GM23338 (cell line): ENCODE data around the gene CADPS. TPM values are rescaled to one million over a fixed set of nuclear protein-coding genes. Genes with fewer than 3 reads are reported as not detected.

Experiments
- ATAC-seq: fragments of 200-7000 bp; cut with Tn5 transposase; 3 replicates; pipeline ENCODE4 v1.9.1; 2020
- DNase-seq: peaks from one replicate; pipeline ENCODE4 v3.0.0-alpha.2; 2015; ENCODE audit warnings: low spot score
- H2AFZ ChIP-seq: fragments of 200-600 bp; sonication (generic); 2 replicates; pipeline ENCODE4 v1.8.0; 2016; ENCODE audit warnings: antibody characterized with exemption, mild to moderate bottlenecking, moderate library complexity
- H3F3A ChIP-seq: fragments of 200-600 bp; sonication (generic); replicated peaks from 2 replicates; pipeline ENCODE4 v1.8.0; 2017; ENCODE audit warnings: antibody characterized with exemption, mixed run types, low read depth
- H3K27ac ChIP-seq: fragments of 200-600 bp; sonication (generic); 2 replicates; pipeline ENCODE4 v1.6.1; 2016; ENCODE audit warnings: low read depth
- H3K27me3 ChIP-seq: fragments of 200-600 bp; sonication (generic); 2 replicates; pipeline ENCODE4 v1.8.0; 2016; ENCODE audit warnings: mild to moderate bottlenecking, mixed run types, moderate library complexity; ENCODE audit not compliant: insufficient read depth
- H3K36me3 ChIP-seq: fragments of 200-600 bp; sonication (generic); 2 replicates; pipeline ENCODE4 v1.8.0; 2016; ENCODE audit warnings: mild to moderate bottlenecking; ENCODE audit not compliant: insufficient read depth
- H3K4me1 ChIP-seq: fragments of 200-600 bp; sonication (generic); 2 replicates; pipeline ENCODE4 v1.8.0; 2016; ENCODE audit warnings: mild to moderate bottlenecking, moderate library complexity; ENCODE audit not compliant: insufficient read depth
- H3K4me2 ChIP-seq: fragments of 200-600 bp; sonication (generic); 2 replicates; pipeline ENCODE4 v1.7.1; 2017; ENCODE audit warnings: mixed run types
- H3K4me3 ChIP-seq: fragments of 200-600 bp; sonication (generic); 2 replicates; pipeline ENCODE4 v1.6.1; 2016; ENCODE audit warnings: mixed run types
- H3K79me2 ChIP-seq: fragments of 200-600 bp; sonication (generic); replicated peaks from 2 replicates; pipeline ENCODE4 v1.8.0; 2017; ENCODE audit warnings: mild to moderate bottlenecking; ENCODE audit not compliant: insufficient read depth
- H3K9me2 ChIP-seq: fragments of 200-600 bp; sonication (generic); 2 replicates; pipeline ENCODE4 v1.8.0; 2017; ENCODE audit not compliant: insufficient read depth
- H4K20me1 ChIP-seq: fragments of 200-600 bp; sonication (generic); replicated peaks from 2 replicates; pipeline ENCODE4 v1.8.0; 2017; ENCODE audit warnings: mild to moderate bottlenecking; ENCODE audit not compliant: insufficient read depth
- H3K27ac Mint-ChIP-seq: 2 replicates; pipeline ENCODE4 v1.8.0; 2020; ENCODE audit warnings: inconsistent platforms, mild to moderate bottlenecking, moderate library complexity, mixed read lengths
- H3K27me3 Mint-ChIP-seq: 3 replicates; pipeline ENCODE4 v1.8.0; 2022; ENCODE audit warnings: low read depth, mild to moderate bottlenecking, moderate library complexity, mixed read lengths, inconsistent platforms; ENCODE audit not compliant: insufficient read depth, poor library complexity
- H3K36me3 Mint-ChIP-seq: 3 replicates; pipeline ENCODE4 v1.8.0; 2021; ENCODE audit warnings: low read depth, mild to moderate bottlenecking, inconsistent platforms, moderate library complexity, mixed read lengths
- H3K4me1 Mint-ChIP-seq: 3 replicates; pipeline ENCODE4 v1.8.0; 2020; ENCODE audit warnings: mild to moderate bottlenecking, inconsistent platforms, mixed read lengths
- H3K4me3 Mint-ChIP-seq: 3 replicates; pipeline ENCODE4 v1.8.0; 2021; ENCODE audit warnings: moderate library complexity, mild to moderate bottlenecking, inconsistent platforms, mixed read lengths
- H3K9me3 Mint-ChIP-seq: 3 replicates; pipeline ENCODE4 v1.8.0; 2020; ENCODE audit warnings: moderate library complexity, mild to moderate bottlenecking, inconsistent platforms, mixed read lengths
- ETS1 ChIP-seq: IDR thresholded peaks from 2 replicates; pipeline ENCODE4 v1.6.1; 2016; ENCODE audit warnings: antibody characterized with exemption
- EZH2phosphoT487 ChIP-seq: fragments of 200-600 bp; sonication (generic); IDR thresholded peaks from one replicate; pipeline ENCODE4 v1.8.1; 2018; ENCODE audit warnings: antibody characterized with exemption; ENCODE audit not compliant: unreplicated experiment
- JUNB ChIP-seq: IDR thresholded peaks from one replicate; pipeline ENCODE4 v1.6.1; 2016; ENCODE audit warnings: antibody characterized with exemption; ENCODE audit not compliant: unreplicated experiment
- NANOG ChIP-seq: IDR thresholded peaks from 2 replicates; pipeline ENCODE4 v1.6.1; 2016; ENCODE audit warnings: antibody characterized with exemption, borderline replicate concordance
- POLR2AphosphoS5 ChIP-seq: IDR thresholded peaks from 2 replicates; pipeline ENCODE4 v1.6.1; 2016; ENCODE audit warnings: antibody characterized with exemption, low read depth
- polyA plus RNA-seq: library from polyadenylated mRNA; unstranded; fragments of >200 nt; fragmentation: Nextera tagmentation; extraction: Ambion mirVana; gene quantifications from 2 replicates; pipeline ENCODE4 v1.2.1, GENCODE V29; 2016
- total RNA-seq: library from RNA; depleted of rRNA; stranded (reverse); fragments of >200 nt; shearing (Covaris generic); gene quantifications from 2 replicates; pipeline ENCODE4 v1.2.3, GENCODE V29; 2014
- TF ChIP-seq, protein P1 (sequence below): fragments of 250-450 bp; sonication (Bioruptor Pico); IDR thresholded peaks from 2 replicates; pipeline ENCODE4 v1.5.0; 2020; ENCODE audit warnings: mild to moderate bottlenecking, moderate library complexity
- TF ChIP-seq, protein P2 (sequence below), 2 experiments: fragments of 200-600 bp in 1 of 2; sonication (generic) in 1 of 2; conservative IDR thresholded peaks; 2 replicates each; pipeline versions ENCODE4 v1.5.1 to v1.6.1; 2016 to 2017; ENCODE audit warnings: antibody characterized with exemption in 2 of 2, low read depth in 2 of 2, mild to moderate bottlenecking in 2 of 2, moderate library complexity in 1 of 2

The CADPS gene
- total and polyA plus RNA-seq, 2 experiments from 2014 or later = 14.7 to 22.0 TPM

- TF ChIP-seq, protein P1, sequence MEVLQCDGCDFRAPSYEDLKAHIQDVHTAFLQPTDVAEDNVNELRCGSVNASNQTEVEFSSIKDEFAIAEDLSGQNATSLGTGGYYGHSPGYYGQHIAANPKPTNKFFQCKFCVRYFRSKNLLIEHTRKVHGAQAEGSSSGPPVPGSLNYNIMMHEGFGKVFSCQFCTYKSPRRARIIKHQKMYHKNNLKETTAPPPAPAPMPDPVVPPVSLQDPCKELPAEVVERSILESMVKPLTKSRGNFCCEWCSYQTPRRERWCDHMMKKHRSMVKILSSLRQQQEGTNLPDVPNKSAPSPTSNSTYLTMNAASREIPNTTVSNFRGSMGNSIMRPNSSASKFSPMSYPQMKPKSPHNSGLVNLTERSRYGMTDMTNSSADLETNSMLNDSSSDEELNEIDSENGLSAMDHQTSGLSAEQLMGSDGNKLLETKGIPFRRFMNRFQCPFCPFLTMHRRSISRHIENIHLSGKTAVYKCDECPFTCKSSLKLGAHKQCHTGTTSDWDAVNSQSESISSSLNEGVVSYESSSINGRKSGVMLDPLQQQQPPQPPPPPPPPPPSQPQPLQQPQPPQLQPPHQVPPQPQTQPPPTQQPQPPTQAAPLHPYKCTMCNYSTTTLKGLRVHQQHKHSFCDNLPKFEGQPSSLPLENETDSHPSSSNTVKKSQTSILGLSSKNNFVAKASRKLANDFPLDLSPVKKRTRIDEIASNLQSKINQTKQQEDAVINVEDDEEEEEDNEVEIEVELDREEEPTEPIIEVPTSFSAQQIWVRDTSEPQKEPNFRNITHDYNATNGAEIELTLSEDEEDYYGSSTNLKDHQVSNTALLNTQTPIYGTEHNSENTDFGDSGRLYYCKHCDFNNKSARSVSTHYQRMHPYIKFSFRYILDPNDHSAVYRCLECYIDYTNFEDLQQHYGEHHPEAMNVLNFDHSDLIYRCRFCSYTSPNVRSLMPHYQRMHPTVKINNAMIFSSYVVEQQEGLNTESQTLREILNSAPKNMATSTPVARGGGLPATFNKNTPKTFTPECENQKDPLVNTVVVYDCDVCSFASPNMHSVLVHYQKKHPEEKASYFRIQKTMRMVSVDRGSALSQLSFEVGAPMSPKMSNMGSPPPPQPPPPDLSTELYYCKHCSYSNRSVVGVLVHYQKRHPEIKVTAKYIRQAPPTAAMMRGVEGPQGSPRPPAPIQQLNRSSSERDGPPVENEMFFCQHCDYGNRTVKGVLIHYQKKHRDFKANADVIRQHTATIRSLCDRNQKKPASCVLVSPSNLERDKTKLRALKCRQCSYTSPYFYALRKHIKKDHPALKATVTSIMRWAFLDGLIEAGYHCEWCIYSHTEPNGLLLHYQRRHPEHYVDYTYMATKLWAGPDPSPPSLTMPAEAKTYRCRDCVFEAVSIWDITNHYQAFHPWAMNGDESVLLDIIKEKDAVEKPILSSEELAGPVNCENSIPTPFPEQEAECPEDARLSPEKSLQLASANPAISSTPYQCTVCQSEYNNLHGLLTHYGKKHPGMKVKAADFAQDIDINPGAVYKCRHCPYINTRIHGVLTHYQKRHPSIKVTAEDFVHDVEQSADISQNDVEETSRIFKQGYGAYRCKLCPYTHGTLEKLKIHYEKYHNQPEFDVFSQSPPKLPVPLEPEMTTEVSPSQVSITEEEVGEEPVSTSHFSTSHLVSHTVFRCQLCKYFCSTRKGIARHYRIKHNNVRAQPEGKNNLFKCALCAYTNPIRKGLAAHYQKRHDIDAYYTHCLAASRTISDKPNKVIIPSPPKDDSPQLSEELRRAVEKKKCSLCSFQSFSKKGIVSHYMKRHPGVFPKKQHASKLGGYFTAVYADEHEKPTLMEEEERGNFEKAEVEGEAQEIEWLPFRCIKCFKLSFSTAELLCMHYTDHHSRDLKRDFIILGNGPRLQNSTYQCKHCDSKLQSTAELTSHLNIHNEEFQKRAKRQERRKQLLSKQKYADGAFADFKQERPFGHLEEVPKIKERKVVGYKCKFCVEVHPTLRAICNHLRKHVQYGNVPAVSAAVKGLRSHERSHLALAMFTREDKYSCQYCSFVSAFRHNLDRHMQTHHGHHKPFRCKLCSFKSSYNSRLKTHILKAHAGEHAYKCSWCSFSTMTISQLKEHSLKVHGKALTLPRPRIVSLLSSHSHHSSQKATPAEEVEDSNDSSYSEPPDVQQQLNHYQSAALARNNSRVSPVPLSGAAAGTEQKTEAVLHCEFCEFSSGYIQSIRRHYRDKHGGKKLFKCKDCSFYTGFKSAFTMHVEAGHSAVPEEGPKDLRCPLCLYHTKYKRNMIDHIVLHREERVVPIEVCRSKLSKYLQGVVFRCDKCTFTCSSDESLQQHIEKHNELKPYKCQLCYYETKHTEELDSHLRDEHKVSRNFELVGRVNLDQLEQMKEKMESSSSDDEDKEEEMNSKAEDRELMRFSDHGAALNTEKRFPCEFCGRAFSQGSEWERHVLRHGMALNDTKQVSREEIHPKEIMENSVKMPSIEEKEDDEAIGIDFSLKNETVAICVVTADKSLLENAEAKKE = no peak
- TF ChIP-seq, protein P2, sequence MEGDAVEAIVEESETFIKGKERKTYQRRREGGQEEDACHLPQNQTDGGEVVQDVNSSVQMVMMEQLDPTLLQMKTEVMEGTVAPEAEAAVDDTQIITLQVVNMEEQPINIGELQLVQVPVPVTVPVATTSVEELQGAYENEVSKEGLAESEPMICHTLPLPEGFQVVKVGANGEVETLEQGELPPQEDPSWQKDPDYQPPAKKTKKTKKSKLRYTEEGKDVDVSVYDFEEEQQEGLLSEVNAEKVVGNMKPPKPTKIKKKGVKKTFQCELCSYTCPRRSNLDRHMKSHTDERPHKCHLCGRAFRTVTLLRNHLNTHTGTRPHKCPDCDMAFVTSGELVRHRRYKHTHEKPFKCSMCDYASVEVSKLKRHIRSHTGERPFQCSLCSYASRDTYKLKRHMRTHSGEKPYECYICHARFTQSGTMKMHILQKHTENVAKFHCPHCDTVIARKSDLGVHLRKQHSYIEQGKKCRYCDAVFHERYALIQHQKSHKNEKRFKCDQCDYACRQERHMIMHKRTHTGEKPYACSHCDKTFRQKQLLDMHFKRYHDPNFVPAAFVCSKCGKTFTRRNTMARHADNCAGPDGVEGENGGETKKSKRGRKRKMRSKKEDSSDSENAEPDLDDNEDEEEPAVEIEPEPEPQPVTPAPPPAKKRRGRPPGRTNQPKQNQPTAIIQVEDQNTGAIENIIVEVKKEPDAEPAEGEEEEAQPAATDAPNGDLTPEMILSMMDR (conservative IDR thresholded peaks at IDR 0.05; ENCODE audit: low read depth in 2 of 2) = no peak
- TF ChIP-seq JUNB (no peak), NANOG (no peak), EZH2phosphoT487 (no peak)
Observed at GRCh38 chr3:62793946-62794345, 81.3 kb downstream of the CADPS start (continued).

- Histone ChIP-seq H2AFZ (no peak overlapping the region), H4K20me1 (no peaks in the 10 kb centered on the region), H3K4me2 (no peak overlapping the region), H3K79me2 (no peaks in the 10 kb centered on the region), H3K4me3 (no peak overlapping the region), H3K9me2 (no peaks in the 10 kb centered on the region), H3K36me3 (no peaks in the 10 kb centered on the region), H3K4me1 (peaks cover 4% of the 10 kb centered on the region; the same call in 1 of the 2 replicates), H3K27me3 (no peaks in the 10 kb centered on the region), H3F3A (no peaks in the 10 kb centered on the region), H3K27ac (no peak overlapping the region)
- Mint-ChIP-seq H3K27me3 (no peaks in the 10 kb centered on the region), H3K36me3 (no peaks in the 10 kb centered on the region), H3K4me1 (peaks cover 9% of the 10 kb centered on the region), H3K4me3 (no peak overlapping the region), H3K27ac (no peak overlapping the region), H3K9me3 (no peaks in the 10 kb centered on the region)
- ATAC-seq (peak; percentile 86), DNase-seq (peak; percentile 46)
- TF ChIP-seq, protein P1 = no peak
- no peak for TF ChIP-seq ETS1
- TF ChIP-seq POLR2AphosphoS5 = no peak
Observed at GRCh38 chr3:62785384-62785783, 89.8 kb downstream of the CADPS start.
